ENCODE results near the gene FES.

The FES gene

DNA sequence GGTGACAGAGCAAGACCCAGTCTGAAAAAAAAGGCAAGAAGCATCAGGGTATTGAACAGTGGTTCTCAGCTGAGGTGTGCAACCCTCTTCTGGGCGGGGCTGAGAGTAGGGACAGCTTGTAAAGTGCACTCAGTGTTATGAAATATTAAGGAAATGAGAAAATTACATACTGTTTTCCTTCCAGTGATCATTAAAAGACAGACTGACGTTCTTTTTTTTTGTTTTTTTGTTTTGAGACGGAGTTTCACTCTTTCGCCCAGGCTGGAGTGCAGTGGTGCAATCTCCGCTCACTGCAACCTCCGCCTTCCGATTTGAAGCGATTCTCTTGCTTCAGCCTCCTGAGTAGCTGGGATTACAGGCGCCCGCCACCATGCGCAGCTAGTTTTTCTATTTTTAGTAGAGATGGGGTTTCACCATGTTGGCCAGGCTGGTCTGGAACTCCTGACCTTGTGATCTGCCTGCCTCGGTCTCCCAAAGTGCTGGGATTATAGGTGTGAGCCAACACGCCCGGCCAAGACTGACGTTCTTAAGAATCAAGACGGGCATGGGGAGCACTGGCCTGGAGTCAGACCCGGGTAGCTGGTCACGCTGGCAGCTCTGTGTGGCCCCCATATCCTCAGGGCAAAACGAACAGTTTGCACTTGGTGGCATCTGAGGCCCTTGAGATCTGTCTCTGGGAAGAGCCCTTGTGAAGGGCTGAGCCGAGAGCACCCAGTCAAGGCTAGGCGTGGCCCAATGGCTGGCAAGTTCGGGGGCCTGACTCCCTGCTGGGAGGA lies 30.2 kb downstream of the FES start:
- no peak for DNase-seq (ENCODE audit: extremely low read depth, low read depth)
- TF ChIP-seq, protein P1, sequence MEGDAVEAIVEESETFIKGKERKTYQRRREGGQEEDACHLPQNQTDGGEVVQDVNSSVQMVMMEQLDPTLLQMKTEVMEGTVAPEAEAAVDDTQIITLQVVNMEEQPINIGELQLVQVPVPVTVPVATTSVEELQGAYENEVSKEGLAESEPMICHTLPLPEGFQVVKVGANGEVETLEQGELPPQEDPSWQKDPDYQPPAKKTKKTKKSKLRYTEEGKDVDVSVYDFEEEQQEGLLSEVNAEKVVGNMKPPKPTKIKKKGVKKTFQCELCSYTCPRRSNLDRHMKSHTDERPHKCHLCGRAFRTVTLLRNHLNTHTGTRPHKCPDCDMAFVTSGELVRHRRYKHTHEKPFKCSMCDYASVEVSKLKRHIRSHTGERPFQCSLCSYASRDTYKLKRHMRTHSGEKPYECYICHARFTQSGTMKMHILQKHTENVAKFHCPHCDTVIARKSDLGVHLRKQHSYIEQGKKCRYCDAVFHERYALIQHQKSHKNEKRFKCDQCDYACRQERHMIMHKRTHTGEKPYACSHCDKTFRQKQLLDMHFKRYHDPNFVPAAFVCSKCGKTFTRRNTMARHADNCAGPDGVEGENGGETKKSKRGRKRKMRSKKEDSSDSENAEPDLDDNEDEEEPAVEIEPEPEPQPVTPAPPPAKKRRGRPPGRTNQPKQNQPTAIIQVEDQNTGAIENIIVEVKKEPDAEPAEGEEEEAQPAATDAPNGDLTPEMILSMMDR (IDR thresholded peaks at IDR 0.05; ENCODE audit: low read depth, low read length), result no peak

- TF ChIP-seq, protein P1 (IDR thresholded peaks at IDR 0.05; ENCODE audit: low read depth, low read length), result no peak
- no peak for DNase-seq (ENCODE audit: extremely low read depth, low read depth)
Observed at GRCh38 chr15:90915216-90915807, 31.0 kb downstream of the FES start.

DNA sequence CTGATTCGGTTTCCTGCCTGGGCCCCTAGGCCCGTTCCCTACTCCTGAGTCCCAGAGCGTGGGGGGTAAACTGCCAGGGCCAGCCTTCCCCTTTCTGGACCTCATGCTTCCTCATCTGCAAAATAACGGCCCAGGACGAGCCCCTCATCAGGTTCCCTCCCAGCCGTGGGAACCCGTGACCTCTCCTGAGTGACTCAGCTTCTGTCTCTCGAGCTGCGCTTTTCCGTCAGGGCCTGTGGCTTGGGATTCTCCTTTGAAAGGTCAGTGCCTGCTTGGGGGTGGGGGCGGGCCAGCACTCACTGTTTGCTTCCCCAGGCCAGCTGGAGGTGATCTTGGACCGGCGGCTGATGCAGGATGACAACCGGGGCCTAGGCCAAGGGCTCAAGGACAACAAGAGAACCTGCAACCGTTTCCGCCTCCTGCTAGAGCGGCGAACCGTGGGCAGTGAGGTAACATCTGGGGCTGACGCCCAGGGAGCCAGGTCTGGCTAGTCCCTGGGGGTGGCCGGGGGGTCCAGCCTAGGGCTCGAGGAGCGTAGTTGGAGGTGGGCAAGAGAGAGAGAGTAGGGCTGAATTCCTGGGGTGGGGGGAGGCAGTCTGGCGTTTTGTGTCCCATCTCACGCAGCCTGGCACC lies 31.6 kb downstream of the FES start:
- TF ChIP-seq, protein P1 (IDR thresholded peaks at IDR 0.05; ENCODE audit: low read depth, low read length), result no peak

DNA sequence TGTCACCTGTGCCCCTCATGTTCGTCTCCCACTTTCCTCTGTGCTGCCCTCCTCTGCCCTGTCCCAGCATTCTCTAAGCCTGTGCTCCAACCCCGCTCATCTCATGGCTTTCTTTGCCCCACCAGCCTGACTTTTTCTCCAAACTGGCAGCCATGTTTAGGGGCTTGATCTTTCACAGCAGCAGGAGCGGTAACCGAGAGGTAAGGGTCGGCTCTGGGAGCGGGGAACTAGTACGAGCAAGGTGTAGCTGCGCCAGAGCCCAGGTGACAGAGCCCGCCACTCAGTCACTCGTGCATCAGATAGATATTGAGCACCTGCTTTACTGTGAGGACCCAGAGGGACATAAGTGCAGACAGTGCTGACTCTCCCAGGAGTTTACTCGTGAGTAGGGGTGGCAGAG lies 32.2 kb downstream of the FES start:
- TF ChIP-seq, protein P1 (IDR thresholded peaks at IDR 0.05; ENCODE audit: low read depth, low read length), result no peak
- DNase-seq (ENCODE audit: extremely low read depth, low read depth), result no peak

More for the DNA sequence above, 31.6 kb downstream of the FES start:
- no peak for DNase-seq (ENCODE audit: extremely low read depth, low read depth)

- no peak for DNase-seq (ENCODE audit: extremely low read depth, low read depth)
- TF ChIP-seq, protein P1 (IDR thresholded peaks at IDR 0.05; ENCODE audit: low read depth, low read length), result no peak
Observed at GRCh38 chr15:90917569-90917968, 33.3 kb downstream of the FES start.

DNA sequence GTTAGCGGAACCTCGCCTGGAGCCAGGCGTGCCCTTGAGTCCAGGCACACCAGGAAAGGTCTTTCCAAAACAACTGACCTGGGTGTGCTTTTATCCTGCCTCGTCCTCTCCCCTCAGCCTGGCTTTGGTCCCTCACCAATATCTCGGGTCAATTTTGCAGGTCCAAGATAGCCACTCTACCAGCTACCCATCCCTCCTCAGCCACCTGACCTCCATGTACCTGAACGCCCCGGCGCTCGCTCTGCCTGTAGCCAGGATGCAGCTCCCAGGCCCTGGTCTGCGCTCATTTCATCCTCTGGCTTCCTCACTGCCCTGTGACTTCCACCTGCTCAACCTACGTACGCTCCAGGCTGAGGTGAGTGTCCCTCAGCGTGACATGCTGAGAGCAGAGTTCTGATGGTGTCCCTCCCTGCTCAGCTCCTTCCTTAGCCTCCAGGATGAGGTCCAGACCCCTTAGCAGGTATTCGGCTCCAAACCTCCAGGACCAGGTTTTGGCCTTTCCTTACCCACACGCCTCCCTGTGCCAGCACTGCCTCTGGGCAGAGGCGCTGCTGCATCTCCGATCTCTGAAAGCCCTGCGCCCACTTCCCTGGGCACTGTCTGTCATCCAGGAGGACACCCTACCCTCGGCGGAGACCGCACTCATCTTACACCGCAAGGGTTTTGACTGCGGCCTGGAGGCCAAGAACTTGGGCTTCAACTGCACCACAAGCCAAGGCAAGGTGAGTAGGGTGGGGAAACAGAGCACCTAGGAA lies 33.9 kb downstream of the FES start:
- TF ChIP-seq, protein P1 (IDR thresholded peaks at IDR 0.05; ENCODE audit: low read depth, low read length), result no peak
- DNase-seq (ENCODE audit: extremely low read depth, low read depth), result no peak
